T-cell (primary cell): Measurements from ENCODE around the gene BNC2. TPM values are rescaled to one million over a fixed set of nuclear protein-coding genes. Genes with fewer than 3 reads are reported as not detected.

Experiments
- ATAC-seq, 4 experiments: fragments of 200-7000 bp in 3 of 4; fragments of 150-1000 bp in 1 of 4; cut with Tn5 transposase; replicated peaks in 1 of 4; 1 replicate in 3 of 4; 2 replicates in 1 of 4; pipeline ENCODE4 v1.10.0; 2021; ENCODE audit warnings: moderate library complexity in 3 of 4, mild to moderate bottlenecking in 2 of 4, moderate number of reproducible peaks in 1 of 4
- CTCF ChIA-PET, 2 donors: fragments of 300-600 bp; sonication (Branson Sonifier 250); formaldehyde crosslinking; loops; one replicate each; lab custom pipeline; 2022; ENCODE audit warnings: antibody characterized with exemption in 2 of 2; lab: Charles Lee
- POLR2A ChIA-PET, 2 donors: fragments of 300-600 bp; sonication (Branson Sonifier 250); formaldehyde crosslinking; loops; one replicate each; lab custom pipeline; 2022; ENCODE audit warnings: antibody characterized with exemption in 2 of 2; lab: Charles Lee
- DNase-seq, 35 experiments: peaks; one replicate each; pipeline versions ENCODE4 v3.0.0 to v3.0.0-alpha.2; 2013 to 2023
- H3K27ac ChIP-seq: one replicate; pipeline ENCODE4 v1.5.1; 2013; ENCODE audit warnings: low read length
- H3K27me3 ChIP-seq, 2 experiments: replicated peaks in 1 of 2; 1 replicate in 1 of 2; 2 replicates in 1 of 2; pipeline versions ENCODE4 v1.6.1 to v1.7.0; 2013; ENCODE audit warnings: low read length in 1 of 2, mixed read lengths in 1 of 2; ENCODE audit not compliant: control insufficient read depth in 2 of 2, insufficient read depth in 2 of 2; ENCODE audit errors: extremely low read depth in 1 of 2
- H3K36me3 ChIP-seq, 2 donors: 1 replicate in 1 of 2; 2 replicates in 1 of 2; pipeline versions ENCODE4 v1.6.1 to v1.7.0; 2013; ENCODE audit warnings: low read length in 1 of 2; ENCODE audit not compliant: control insufficient read depth in 2 of 2, insufficient read depth in 1 of 2; ENCODE audit errors: extremely low read depth in 1 of 2
- H3K4me1 ChIP-seq, 2 experiments: 1 replicate in 1 of 2; 2 replicates in 1 of 2; pipeline versions ENCODE4 v1.6.1 to v1.7.0; 2013; ENCODE audit warnings: low read length in 2 of 2, mixed read lengths in 1 of 2; ENCODE audit not compliant: insufficient read depth in 2 of 2, control insufficient read depth in 1 of 2; ENCODE audit errors: extremely low read depth in 1 of 2
- H3K4me3 ChIP-seq, 2 donors: 1 replicate in 1 of 2; 2 replicates in 1 of 2; pipeline versions ENCODE4 v1.5.1 to v1.7.0; 2013; ENCODE audit warnings: mild to moderate bottlenecking in 2 of 2, low read length in 1 of 2, moderate library complexity in 1 of 2; ENCODE audit not compliant: control insufficient read depth in 1 of 2; ENCODE audit errors: extremely low read depth in 1 of 2
- H3K9me3 ChIP-seq: 2 replicates; pipeline ENCODE4 v1.7.0; 2013
- H3K27ac Mint-ChIP-seq, 2 donors: one replicate each; pipeline ENCODE4 v1.8.0; 2020 to 2021; ENCODE audit warnings: mild to moderate bottlenecking in 2 of 2, mixed read lengths in 2 of 2
- H3K27me3 Mint-ChIP-seq, 2 donors: one replicate each; pipeline ENCODE4 v1.8.0; 2021 to 2022; ENCODE audit warnings: mixed read lengths in 2 of 2
- H3K36me3 Mint-ChIP-seq: one replicate; pipeline ENCODE4 v1.8.0; 2021; ENCODE audit warnings: mixed read lengths
- H3K4me1 Mint-ChIP-seq, 3 donors: one replicate each; pipeline ENCODE4 v1.8.0; 2020 to 2022; ENCODE audit warnings: mixed read lengths in 3 of 3, mild to moderate bottlenecking in 1 of 3
- H3K4me3 Mint-ChIP-seq, 3 donors: one replicate each; pipeline ENCODE4 v1.8.0; 2020 to 2022; ENCODE audit warnings: mild to moderate bottlenecking in 3 of 3, mixed read lengths in 3 of 3, moderate library complexity in 3 of 3
- H3K9me3 Mint-ChIP-seq, 3 donors: one replicate each; pipeline ENCODE4 v1.8.0; 2020 to 2022; ENCODE audit warnings: mixed read lengths in 3 of 3
- WGBS: methylation state at CpG from one replicate; pipeline ENCODE4 v1.1.5; 2013; ENCODE audit warnings: missing lambda C conversion rate; ENCODE audit not compliant: insufficient coverage; 5-methylcytosine and 5-hydroxymethylcytosine counted together
- total RNA-seq, 35 experiments: library from RNA in 6 of 35; stranded (reverse) in 6 of 35; fragments of 120-200 nt in 1 of 35; gene quantifications; one replicate each; pipeline versions ENCODE4 v1.2.1 to v1.2.4 and lab custom pipeline; 2013 to 2026

BNC2 gene
- total RNA-seq, 5 donors from 2014 or later (not counting 1 experiment from before 2014, with no cell fraction given) = 0.03 to 2.1 (median 0.57) TPM

DNA sequence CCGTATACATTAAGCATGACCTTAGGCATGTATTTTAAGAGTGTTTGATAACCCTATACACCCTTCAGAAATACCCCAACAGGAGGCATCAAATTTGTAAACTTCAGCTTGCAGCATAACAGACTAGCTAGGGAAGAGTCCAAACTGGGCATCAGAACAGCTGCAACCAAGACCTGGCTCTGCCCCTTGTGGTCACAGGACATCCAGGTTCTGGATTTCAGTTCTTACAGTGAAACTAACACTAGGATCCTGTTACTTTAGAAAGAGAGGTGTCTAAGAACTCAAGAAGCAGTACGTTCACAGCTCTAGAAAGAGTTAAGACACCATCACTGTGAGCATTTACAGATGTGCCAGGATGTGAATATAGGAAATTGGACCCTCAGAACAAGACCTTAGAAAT, 229.8 kb downstream of the BNC2 start:
- H3K4me1 ChIP-seq = no peaks in the 10 kb centered on the region
- ChIA-PET CTCF (interaction anchor here in 1 of 2 donors (0.5 kb wide), 1 partner anchor 1521 kb away, joined by 5 read pairs; no protein-coding TSS in a partner anchor), POLR2A (no interaction called here)
- H3K27me3 ChIP-seq = no peaks in the 10 kb centered on the region
- H3K9me3 ChIP-seq = no peaks in the 10 kb centered on the region
- Mint-ChIP-seq H3K4me1 (no peaks in the 10 kb centered on the region), H3K36me3 (no peaks in the 10 kb centered on the region), H3K27ac (no peak overlapping the region), H3K9me3 (peaks cover 0 to 7% (median 0%) of the 10 kb centered on the region in 3 donors), H3K27me3 (no peaks in the 10 kb centered on the region), H3K4me3 (no peak overlapping the region)
- H3K4me3 ChIP-seq = no peak overlapping the region
- WGBS = 80% methylated on average over 1 of the region's 2 CpGs
- H3K27ac ChIP-seq = no peak overlapping the region
- DNase-seq (no peak), ATAC-seq (no peak)
- H3K36me3 ChIP-seq = no peaks in the 10 kb centered on the region

DNA sequence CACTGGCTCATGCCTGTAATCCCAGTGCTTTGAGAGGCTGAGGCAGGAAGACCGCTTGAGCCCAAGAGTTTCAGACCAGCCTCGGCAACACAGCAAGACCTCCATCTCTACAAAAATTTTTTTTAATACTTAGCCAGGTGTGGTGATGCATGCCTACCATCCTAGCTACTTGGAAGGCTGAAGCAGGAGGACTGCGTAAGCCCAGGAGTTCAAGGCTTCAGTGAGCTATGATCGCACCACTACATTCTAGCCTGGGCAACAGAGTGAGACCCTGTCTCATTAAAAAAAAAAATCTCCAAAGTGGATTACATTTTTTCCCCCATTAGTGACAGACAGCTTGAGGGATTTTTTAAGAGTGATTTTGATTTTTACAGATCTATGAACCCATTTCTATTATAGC, 230.8 kb downstream of the BNC2 start:
- H3K9me3 Mint-ChIP-seq = peaks cover 0 to 7% (median 0%) of the 10 kb centered on the region in 3 donors
- no peaks in the 10 kb centered on the region for H3K36me3 Mint-ChIP-seq
- CTCF ChIA-PET = no interaction called here

DNA sequence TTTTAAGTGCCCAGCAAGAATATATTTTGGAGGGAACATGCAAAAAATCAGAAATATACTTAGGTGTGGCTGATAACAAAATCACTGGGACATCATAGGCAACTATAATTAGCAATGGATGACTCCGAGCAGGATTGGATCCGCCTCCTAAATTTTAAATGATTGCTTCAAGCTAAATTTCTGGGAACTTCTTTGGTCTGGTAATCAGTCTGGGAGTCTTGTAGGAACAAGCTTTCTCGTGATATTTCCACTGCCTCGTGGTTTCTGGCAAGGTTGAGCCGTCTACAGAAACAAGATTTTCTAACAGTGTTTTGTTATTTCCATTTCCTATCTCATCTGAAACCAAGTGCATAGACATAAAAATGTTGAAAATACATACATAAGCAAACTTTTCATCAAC, 232.6 kb downstream of the BNC2 start:
- POLR2A ChIA-PET = no interaction called here

More for the DNA sequence above, 230.8 kb downstream of the BNC2 start:
- Mint-ChIP-seq H3K4me3 (no peak overlapping the region), H3K27me3 (no peaks in the 10 kb centered on the region), H3K4me1 (no peaks in the 10 kb centered on the region), H3K27ac (no peak overlapping the region)
- Histone ChIP-seq H3K9me3 (no peaks in the 10 kb centered on the region), H3K4me1 (no peaks in the 10 kb centered on the region), H3K36me3 (no peaks in the 10 kb centered on the region), H3K27ac (no peak overlapping the region), H3K27me3 (no peaks in the 10 kb centered on the region), H3K4me3 (no peak overlapping the region)
- 100% methylated on average over 1 of the region's 4 CpGs for WGBS
- POLR2A ChIA-PET = no interaction called here
- ATAC-seq (no peak), DNase-seq (no peak)

GRCh38 chr9:16637218-16637617, 233.3 kb downstream of the BNC2 start:
- no peak overlapping the region for H3K4me3 ChIP-seq
- CTCF ChIA-PET = no interaction called here
- Mint-ChIP-seq H3K4me1 (no peaks in the 10 kb centered on the region), H3K36me3 (no peaks in the 10 kb centered on the region), H3K4me3 (no peak overlapping the region), H3K27me3 (no peaks in the 10 kb centered on the region), H3K9me3 (peaks cover 0 to 5% (median 0%) of the 10 kb centered on the region in 3 donors), H3K27ac (no peak overlapping the region)
- H3K9me3 ChIP-seq = no peaks in the 10 kb centered on the region
- ATAC-seq = no peak
- H3K27me3 ChIP-seq = no peaks in the 10 kb centered on the region
- WGBS = no CpG with 5 or more reads among the region's 1 CpG
- DNase-seq = no peak
- no peak overlapping the region for H3K27ac ChIP-seq
- POLR2A ChIA-PET = no interaction called here
- no peaks in the 10 kb centered on the region for H3K4me1 ChIP-seq
- H3K36me3 ChIP-seq = no peaks in the 10 kb centered on the region

More for the DNA sequence above, 232.6 kb downstream of the BNC2 start:
- CTCF ChIA-PET = no interaction called here
- H3K36me3 Mint-ChIP-seq = no peaks in the 10 kb centered on the region
- no peak overlapping the region for H3K4me3 Mint-ChIP-seq
- no peaks in the 10 kb centered on the region for H3K4me1 Mint-ChIP-seq
- WGBS = no CpG with 5 or more reads among the region's 5 CpGs
- no peaks in the 10 kb centered on the region for H3K4me1 ChIP-seq
- H3K27ac ChIP-seq = no peak overlapping the region
- peaks cover 0 to 7% (median 0%) of the 10 kb centered on the region in 3 donors for H3K9me3 Mint-ChIP-seq
- no peak overlapping the region for H3K27ac Mint-ChIP-seq
- no peaks in the 10 kb centered on the region for H3K36me3 ChIP-seq
- no peaks in the 10 kb centered on the region for H3K27me3 Mint-ChIP-seq
- no peak overlapping the region for H3K4me3 ChIP-seq
- H3K27me3 ChIP-seq = no peaks in the 10 kb centered on the region
- no peaks in the 10 kb centered on the region for H3K9me3 ChIP-seq
- ATAC-seq = no peak
- no peak for DNase-seq

- H3K27ac Mint-ChIP-seq = no peak overlapping the region
- WGBS = no CpG with 5 or more reads among the region's 2 CpGs
- H3K36me3 Mint-ChIP-seq = no peaks in the 10 kb centered on the region
- DNase-seq = no peak
- H3K27me3 ChIP-seq = no peaks in the 10 kb centered on the region
- POLR2A ChIA-PET = no interaction called here
- no peak overlapping the region for H3K4me3 ChIP-seq
- no peak overlapping the region for H3K4me3 Mint-ChIP-seq
- ATAC-seq = no peak
- H3K4me1 Mint-ChIP-seq = no peaks in the 10 kb centered on the region
- H3K27ac ChIP-seq = no peak overlapping the region
- no peaks in the 10 kb centered on the region for H3K27me3 Mint-ChIP-seq
- peaks cover 0 to 8% (median 2%) of the 10 kb centered on the region in 3 donors for H3K9me3 Mint-ChIP-seq
- CTCF ChIA-PET = no interaction called here
- no peaks in the 10 kb centered on the region for H3K4me1 ChIP-seq
- no peaks in the 10 kb centered on the region for H3K9me3 ChIP-seq
- no peaks in the 10 kb centered on the region for H3K36me3 ChIP-seq
Measured at GRCh38 chr9:16633794-16634193, 236.7 kb downstream of the BNC2 start.

GRCh38 chr9:16628413-16628812, 242.1 kb downstream of the BNC2 start:
- Mint-ChIP-seq H3K4me3 (no peak overlapping the region), H3K9me3 (peaks cover 0 to 15% (median 2%) of the 10 kb centered on the region in 3 donors), H3K4me1 (no peaks in the 10 kb centered on the region), H3K27me3 (no peaks in the 10 kb centered on the region), H3K27ac (no peak overlapping the region), H3K36me3 (no peaks in the 10 kb centered on the region)
- Histone ChIP-seq H3K9me3 (no peaks in the 10 kb centered on the region), H3K27ac (no peak overlapping the region), H3K36me3 (no peaks in the 10 kb centered on the region), H3K4me1 (no peaks in the 10 kb centered on the region), H3K4me3 (no peak overlapping the region), H3K27me3 (no peaks in the 10 kb centered on the region)
- ATAC-seq (no peak), DNase-seq (no peak)
- POLR2A ChIA-PET = no interaction called here
- WGBS = no CpG with 5 or more reads among the region's 7 CpGs
- CTCF ChIA-PET = no interaction called here

DNA sequence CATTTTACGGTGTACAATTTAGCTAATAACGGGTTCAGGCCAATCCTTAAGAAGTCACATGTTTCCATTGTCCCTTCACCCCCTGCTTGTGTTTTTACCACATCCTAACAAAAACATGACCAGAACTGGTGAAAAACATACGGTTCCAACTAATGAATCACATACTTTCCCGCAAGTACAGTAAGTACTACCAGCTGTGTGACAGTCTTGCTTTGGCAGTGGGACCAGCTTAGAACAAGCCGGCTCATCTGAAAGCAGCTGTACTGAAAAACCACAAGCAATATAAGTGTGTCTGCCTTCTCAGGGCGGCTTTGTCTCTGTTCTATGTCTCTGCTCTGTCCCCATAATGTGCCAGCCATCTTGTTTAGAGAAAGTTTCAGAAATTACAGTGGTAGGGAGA, 242.5 kb downstream of the BNC2 start:
- H3K27ac Mint-ChIP-seq = no peak overlapping the region
- H3K36me3 ChIP-seq = no peaks in the 10 kb centered on the region
- no peaks in the 10 kb centered on the region for H3K9me3 ChIP-seq
- H3K27me3 Mint-ChIP-seq = no peaks in the 10 kb centered on the region
- DNase-seq (no peak), ATAC-seq (no peak)
- H3K27ac ChIP-seq = no peak overlapping the region
- H3K27me3 ChIP-seq = no peaks in the 10 kb centered on the region
- H3K4me1 ChIP-seq = no peaks in the 10 kb centered on the region
- H3K4me3 ChIP-seq = no peak overlapping the region
- peaks cover 2 to 15% (median 3%) of the 10 kb centered on the region in 3 donors for H3K9me3 Mint-ChIP-seq
- no peak overlapping the region for H3K4me3 Mint-ChIP-seq
- no peaks in the 10 kb centered on the region for H3K4me1 Mint-ChIP-seq
- ChIA-PET CTCF (no interaction called here), POLR2A (no interaction called here)
- no peaks in the 10 kb centered on the region for H3K36me3 Mint-ChIP-seq
- 74% methylated on average over 3 of the region's 6 CpGs for WGBS
